ENCODE data around the gene LRRC49.
"Not testable (repeated sequence)": the region's sequence is repeated elsewhere in the genome, so short reads cannot be mapped to it uniquely, and the experiment has no call there.

DNA sequence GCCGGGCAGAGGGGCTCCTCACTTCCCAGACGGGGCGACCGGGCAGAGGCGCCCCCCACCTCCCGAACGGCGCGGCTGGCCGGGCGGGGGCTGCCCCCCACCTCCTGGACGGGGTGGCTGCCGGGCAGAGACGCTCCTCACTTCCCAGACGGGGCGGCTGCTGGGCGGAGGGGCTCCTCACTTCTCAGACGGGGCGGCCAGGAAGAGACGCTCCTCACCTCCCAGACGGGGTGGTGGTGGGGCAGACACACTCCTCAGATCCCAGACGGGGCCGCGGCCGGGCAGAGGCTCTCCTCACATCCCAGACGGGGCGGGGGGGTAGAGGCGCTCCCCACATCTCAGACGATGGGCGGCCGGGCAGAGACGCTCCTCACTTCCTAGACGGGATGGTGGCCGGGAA lies 21.1 kb upstream of the LRRC49 start:
- TF ChIP-seq POLR2AphosphoS5 (IDR thresholded peaks at IDR 0.05; ENCODE audit: low read depth); CREB1 (CRISPR knock-in tag; IDR thresholded peaks at IDR 0.05; ENCODE audit: low read depth); EZH2 (IDR thresholded peaks at IDR 0.05; ENCODE audit: low read depth, unreplicated experiment); EZH2phosphoT487 (IDR thresholded peaks at IDR 0.05; ENCODE audit: unreplicated experiment); JUNB (IDR thresholded peaks at IDR 0.05; ENCODE audit: unreplicated experiment); STAT1 (IDR thresholded peaks at IDR 0.05; ENCODE audit: unreplicated experiment); NANOG (IDR thresholded peaks at IDR 0.05; ENCODE audit: borderline replicate concordance); ZNF331 (CRISPR knock-in tag; IDR thresholded peaks at IDR 0.05; ENCODE audit: low read depth); ZNF114 (CRISPR knock-in tag; IDR thresholded peaks at IDR 0.05): not testable (repeated sequence)
- TF ChIP-seq, protein P1, sequence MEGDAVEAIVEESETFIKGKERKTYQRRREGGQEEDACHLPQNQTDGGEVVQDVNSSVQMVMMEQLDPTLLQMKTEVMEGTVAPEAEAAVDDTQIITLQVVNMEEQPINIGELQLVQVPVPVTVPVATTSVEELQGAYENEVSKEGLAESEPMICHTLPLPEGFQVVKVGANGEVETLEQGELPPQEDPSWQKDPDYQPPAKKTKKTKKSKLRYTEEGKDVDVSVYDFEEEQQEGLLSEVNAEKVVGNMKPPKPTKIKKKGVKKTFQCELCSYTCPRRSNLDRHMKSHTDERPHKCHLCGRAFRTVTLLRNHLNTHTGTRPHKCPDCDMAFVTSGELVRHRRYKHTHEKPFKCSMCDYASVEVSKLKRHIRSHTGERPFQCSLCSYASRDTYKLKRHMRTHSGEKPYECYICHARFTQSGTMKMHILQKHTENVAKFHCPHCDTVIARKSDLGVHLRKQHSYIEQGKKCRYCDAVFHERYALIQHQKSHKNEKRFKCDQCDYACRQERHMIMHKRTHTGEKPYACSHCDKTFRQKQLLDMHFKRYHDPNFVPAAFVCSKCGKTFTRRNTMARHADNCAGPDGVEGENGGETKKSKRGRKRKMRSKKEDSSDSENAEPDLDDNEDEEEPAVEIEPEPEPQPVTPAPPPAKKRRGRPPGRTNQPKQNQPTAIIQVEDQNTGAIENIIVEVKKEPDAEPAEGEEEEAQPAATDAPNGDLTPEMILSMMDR (conservative IDR thresholded peaks at IDR 0.05; ENCODE audit: low read depth in 2 of 2) = not testable (repeated sequence)
- TF ChIP-seq, protein P2, sequence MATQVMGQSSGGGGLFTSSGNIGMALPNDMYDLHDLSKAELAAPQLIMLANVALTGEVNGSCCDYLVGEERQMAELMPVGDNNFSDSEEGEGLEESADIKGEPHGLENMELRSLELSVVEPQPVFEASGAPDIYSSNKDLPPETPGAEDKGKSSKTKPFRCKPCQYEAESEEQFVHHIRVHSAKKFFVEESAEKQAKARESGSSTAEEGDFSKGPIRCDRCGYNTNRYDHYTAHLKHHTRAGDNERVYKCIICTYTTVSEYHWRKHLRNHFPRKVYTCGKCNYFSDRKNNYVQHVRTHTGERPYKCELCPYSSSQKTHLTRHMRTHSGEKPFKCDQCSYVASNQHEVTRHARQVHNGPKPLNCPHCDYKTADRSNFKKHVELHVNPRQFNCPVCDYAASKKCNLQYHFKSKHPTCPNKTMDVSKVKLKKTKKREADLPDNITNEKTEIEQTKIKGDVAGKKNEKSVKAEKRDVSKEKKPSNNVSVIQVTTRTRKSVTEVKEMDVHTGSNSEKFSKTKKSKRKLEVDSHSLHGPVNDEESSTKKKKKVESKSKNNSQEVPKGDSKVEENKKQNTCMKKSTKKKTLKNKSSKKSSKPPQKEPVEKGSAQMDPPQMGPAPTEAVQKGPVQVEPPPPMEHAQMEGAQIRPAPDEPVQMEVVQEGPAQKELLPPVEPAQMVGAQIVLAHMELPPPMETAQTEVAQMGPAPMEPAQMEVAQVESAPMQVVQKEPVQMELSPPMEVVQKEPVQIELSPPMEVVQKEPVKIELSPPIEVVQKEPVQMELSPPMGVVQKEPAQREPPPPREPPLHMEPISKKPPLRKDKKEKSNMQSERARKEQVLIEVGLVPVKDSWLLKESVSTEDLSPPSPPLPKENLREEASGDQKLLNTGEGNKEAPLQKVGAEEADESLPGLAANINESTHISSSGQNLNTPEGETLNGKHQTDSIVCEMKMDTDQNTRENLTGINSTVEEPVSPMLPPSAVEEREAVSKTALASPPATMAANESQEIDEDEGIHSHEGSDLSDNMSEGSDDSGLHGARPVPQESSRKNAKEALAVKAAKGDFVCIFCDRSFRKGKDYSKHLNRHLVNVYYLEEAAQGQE (IDR thresholded peaks at IDR 0.05; ENCODE audit: unreplicated experiment) = not testable (repeated sequence)
- TF ChIP-seq, protein P3, sequence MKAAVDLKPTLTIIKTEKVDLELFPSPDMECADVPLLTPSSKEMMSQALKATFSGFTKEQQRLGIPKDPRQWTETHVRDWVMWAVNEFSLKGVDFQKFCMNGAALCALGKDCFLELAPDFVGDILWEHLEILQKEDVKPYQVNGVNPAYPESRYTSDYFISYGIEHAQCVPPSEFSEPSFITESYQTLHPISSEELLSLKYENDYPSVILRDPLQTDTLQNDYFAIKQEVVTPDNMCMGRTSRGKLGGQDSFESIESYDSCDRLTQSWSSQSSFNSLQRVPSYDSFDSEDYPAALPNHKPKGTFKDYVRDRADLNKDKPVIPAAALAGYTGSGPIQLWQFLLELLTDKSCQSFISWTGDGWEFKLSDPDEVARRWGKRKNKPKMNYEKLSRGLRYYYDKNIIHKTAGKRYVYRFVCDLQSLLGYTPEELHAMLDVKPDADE (IDR thresholded peaks at IDR 0.05) = not testable (repeated sequence)

All from GM23338 (cell line).